Natural killer cell treated with Interleukin-12 subunit alpha and Interleukin-12 subunit beta and Interleukin-15 and Interleukin-18, amount 100 ng/mL, for 72 hours (primary cell): ENCODE results near the gene SHC4. TPM values are rescaled to one million over a fixed set of nuclear protein-coding genes. Genes with fewer than 3 reads are reported as not detected.
A peak's percentile ranks its signal among the peaks of the same experiment; 100 is the strongest.
"Not testable (repeated sequence)": the region's sequence is repeated elsewhere in the genome, so short reads cannot be mapped to it uniquely, and the experiment has no call there.

Experiments
- ATAC-seq, 2 donors: fragments of 150-1000 bp; cut with Tn5 transposase in 1 of 2; sonication (Bioruptor Pico), chemical (Tn5 transposase) in 1 of 2; 2 replicates each; pipeline ENCODE4 v1.10.0; 2021
- DNase-seq: peaks from one replicate; pipeline ENCODE4 v3.0.0; 2022; ENCODE audit warnings: low spot score
- H3K27ac Mint-ChIP-seq, 2 donors: 1 replicate in 1 of 2; 2 replicates in 1 of 2; pipeline ENCODE4 v1.8.0; 2022; ENCODE audit warnings: mixed read lengths in 2 of 2, mild to moderate bottlenecking in 1 of 2, moderate library complexity in 1 of 2
- H3K27me3 Mint-ChIP-seq, 2 donors: 1 replicate in 1 of 2; 2 replicates in 1 of 2; pipeline ENCODE4 v1.8.0; 2022; ENCODE audit warnings: mixed read lengths in 2 of 2
- H3K36me3 Mint-ChIP-seq: one replicate; pipeline ENCODE4 v1.8.0; 2022; ENCODE audit warnings: mixed read lengths
- H3K4me1 Mint-ChIP-seq, 2 donors: 1 replicate in 1 of 2; 2 replicates in 1 of 2; pipeline ENCODE4 v1.8.0; 2022; ENCODE audit warnings: low read depth in 2 of 2, mixed read lengths in 2 of 2, mild to moderate bottlenecking in 1 of 2
- H3K4me3 Mint-ChIP-seq: one replicate; pipeline ENCODE4 v1.8.0; 2022; ENCODE audit warnings: mixed read lengths
- H3K9me3 Mint-ChIP-seq: 2 replicates; pipeline ENCODE4 v1.8.0; 2022; ENCODE audit warnings: mixed read lengths
- total RNA-seq, 2 donors: library from RNA; stranded (reverse); gene quantifications; one replicate each; pipeline ENCODE4 v1.2.3, GENCODE V29; 2022

Gene SHC4
- total RNA-seq, 2 donors from 2014 or later = 0.57 to 2.8 TPM

GRCh38 chr15:48929661-48930060, 34.1 kb downstream of the SHC4 start:
- Mint-ChIP-seq H3K27ac (peak overlapping the region in 1 of 2 donors; percentile 62), H3K27me3 (peaks cover 20 to 29% of the 10 kb centered on the region in 2 donors), H3K4me3 (peak overlapping the region; percentile 43), H3K4me1 (peaks cover 8 to 42% of the 10 kb centered on the region in 2 donors), H3K9me3 (no peaks in the 10 kb centered on the region), H3K36me3 (no peaks in the 10 kb centered on the region)
- DNase-seq (no peak), ATAC-seq (no peak)

GRCh38 chr15:48928877-48929538, 34.7 kb downstream of the SHC4 start:
- Mint-ChIP-seq H3K27ac (peak overlapping the region in 1 of 2 donors; percentile 62), H3K27me3 (peaks cover 15 to 29% of the 10 kb centered on the region in 2 donors), H3K4me3 (peak overlapping the region; percentile 43), H3K36me3 (no peaks in the 10 kb centered on the region), H3K9me3 (no peaks in the 10 kb centered on the region), H3K4me1 (peaks cover 8 to 47% of the 10 kb centered on the region in 2 donors)
- DNase-seq (no peak), ATAC-seq (peak; percentile 28 to 79)

DNA sequence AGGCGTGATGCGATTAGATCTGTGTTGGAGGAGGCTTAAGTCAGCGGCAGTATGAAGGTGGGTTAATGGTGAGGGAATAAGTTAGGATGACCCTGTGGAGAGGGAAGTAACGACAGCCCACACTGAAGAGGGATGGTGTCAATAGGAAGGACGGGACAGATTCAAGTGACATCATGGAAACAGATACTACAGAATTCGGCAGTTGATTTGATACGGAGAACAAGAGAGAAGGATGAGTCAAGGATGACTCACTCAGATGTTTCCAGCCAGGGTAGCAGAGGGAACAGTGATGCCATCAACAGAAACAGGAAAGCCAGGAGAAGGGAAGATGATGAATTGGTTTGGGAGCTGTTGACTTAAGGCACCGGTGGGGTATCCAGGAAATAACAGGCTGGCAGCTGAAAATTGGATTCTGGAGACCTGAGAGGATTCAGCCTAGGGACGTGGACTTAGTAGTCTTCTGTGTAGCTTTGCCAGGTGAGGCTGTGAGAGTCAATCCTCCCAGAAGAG, 38.0 kb downstream of the SHC4 start:
- ATAC-seq = peak in 1 of 2 donors; percentile 47
- H3K4me3 Mint-ChIP-seq = peak overlapping the region; percentile 37
- DNase-seq = no peak
- peaks cover 21 to 26% of the 10 kb centered on the region in 2 donors for H3K27me3 Mint-ChIP-seq
- no peaks in the 10 kb centered on the region for H3K9me3 Mint-ChIP-seq
- H3K27ac Mint-ChIP-seq = peak overlapping the region in 1 of 2 donors; percentile 54
- peaks cover 8 to 44% of the 10 kb centered on the region in 2 donors for H3K4me1 Mint-ChIP-seq
- H3K36me3 Mint-ChIP-seq = no peaks in the 10 kb centered on the region

GRCh38 chr15:48924528-48925393, 39.0 kb downstream of the SHC4 start:
- H3K4me1 Mint-ChIP-seq = peaks cover 8 to 42% of the 10 kb centered on the region in 2 donors
- peak overlapping the region; percentile 37 for H3K4me3 Mint-ChIP-seq
- H3K27ac Mint-ChIP-seq = peak overlapping the region in 1 of 2 donors; percentile 54
- H3K36me3 Mint-ChIP-seq = peaks cover under 1% of the 10 kb centered on the region
- H3K27me3 Mint-ChIP-seq = peaks cover 27% of the 10 kb centered on the region in 2 donors
- no peaks in the 10 kb centered on the region for H3K9me3 Mint-ChIP-seq
- ATAC-seq = peak in 1 of 2 donors; percentile 55
- no peak for DNase-seq

- peaks cover 5% of the 10 kb centered on the region for H3K36me3 Mint-ChIP-seq
- peaks cover 32 to 41% of the 10 kb centered on the region in 2 donors for H3K27me3 Mint-ChIP-seq
- no peak overlapping the region for H3K4me3 Mint-ChIP-seq
- H3K4me1 Mint-ChIP-seq = peaks cover 3 to 21% of the 10 kb centered on the region in 2 donors
- no peak overlapping the region for H3K27ac Mint-ChIP-seq
- DNase-seq (no peak), ATAC-seq (no peak)
- H3K9me3 Mint-ChIP-seq = no peaks in the 10 kb centered on the region
These were observed 41.7 kb downstream of the SHC4 start for GRCh38 chr15:48922046-48922445.

GRCh38 chr15:48916721-48917120, 47.0 kb downstream of the SHC4 start:
- ATAC-seq (no peak), DNase-seq (no peak)
- Mint-ChIP-seq H3K27ac (no peak overlapping the region), H3K36me3 (peaks cover 11% of the 10 kb centered on the region), H3K27me3 (peaks cover 31 to 51% of the 10 kb centered on the region in 2 donors), H3K4me1 (no peaks in the 10 kb centered on the region), H3K9me3 (no peaks in the 10 kb centered on the region), H3K4me3 (no peak overlapping the region)

DNA sequence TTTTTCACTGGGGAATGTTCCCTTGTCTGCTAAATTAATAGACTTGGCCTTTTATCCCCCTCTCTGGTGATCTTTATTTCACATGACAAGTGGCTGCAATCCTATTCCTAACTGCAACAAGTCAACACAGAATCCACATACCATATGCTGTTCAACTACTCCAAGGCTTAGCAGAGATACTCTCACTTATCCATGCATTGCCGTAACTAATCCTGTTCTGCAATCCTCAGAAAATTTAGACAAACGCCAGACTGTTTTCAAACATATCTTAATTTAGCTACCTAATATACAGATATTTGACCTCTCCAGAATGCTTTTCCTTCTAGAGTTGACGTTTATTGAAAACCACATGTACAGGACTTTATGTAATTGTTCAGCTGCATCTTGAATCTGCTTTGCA, 47.9 kb downstream of the SHC4 start:
- no peak overlapping the region for H3K4me3 Mint-ChIP-seq
- no peak for ATAC-seq
- peaks cover 36 to 56% of the 10 kb centered on the region in 2 donors for H3K27me3 Mint-ChIP-seq
- no peak overlapping the region for H3K27ac Mint-ChIP-seq
- H3K36me3 Mint-ChIP-seq = peaks cover 11% of the 10 kb centered on the region
- H3K4me1 Mint-ChIP-seq = no peaks in the 10 kb centered on the region
- DNase-seq = no peak
- H3K9me3 Mint-ChIP-seq = no peaks in the 10 kb centered on the region

- no peaks in the 10 kb centered on the region for H3K4me1 Mint-ChIP-seq
- H3K27me3 Mint-ChIP-seq = peaks cover 42 to 61% of the 10 kb centered on the region in 2 donors
- no peak overlapping the region for H3K4me3 Mint-ChIP-seq
- DNase-seq (no peak), ATAC-seq (no peak)
- H3K36me3 Mint-ChIP-seq = peaks cover 14% of the 10 kb centered on the region
- H3K9me3 Mint-ChIP-seq = no peaks in the 10 kb centered on the region
- H3K27ac Mint-ChIP-seq = no peak overlapping the region
These were observed 49.0 kb downstream of the SHC4 start for GRCh38 chr15:48914717-48915116.

DNA sequence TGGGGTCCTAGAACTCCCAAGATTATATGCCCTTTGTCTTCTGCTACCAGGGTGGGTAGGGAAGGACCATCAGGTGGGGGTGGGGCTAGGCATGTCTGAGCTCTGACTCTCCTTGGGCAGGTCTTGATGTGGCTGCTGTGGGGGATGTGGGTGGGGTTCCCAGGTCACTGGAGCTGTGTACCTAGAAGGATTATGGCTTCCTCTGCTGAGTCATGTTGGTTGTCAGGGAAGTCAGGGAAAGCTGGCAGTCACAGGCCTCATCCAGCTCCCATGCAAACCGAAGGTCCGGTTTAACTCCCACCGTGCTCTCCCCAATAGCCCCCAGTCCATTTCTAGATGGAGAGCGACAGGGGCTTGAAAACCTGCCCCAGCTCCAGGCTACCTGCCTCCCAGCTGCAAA, 50.6 kb downstream of the SHC4 start:
- peaks cover 41 to 64% of the 10 kb centered on the region in 2 donors for H3K27me3 Mint-ChIP-seq
- H3K27ac Mint-ChIP-seq = no peak overlapping the region
- DNase-seq (no peak), ATAC-seq (no peak)
- no peaks in the 10 kb centered on the region for H3K9me3 Mint-ChIP-seq
- peaks cover 9% of the 10 kb centered on the region for H3K36me3 Mint-ChIP-seq
- H3K4me3 Mint-ChIP-seq = no peak overlapping the region
- H3K4me1 Mint-ChIP-seq = no peaks in the 10 kb centered on the region

- not testable (repeated sequence) for H3K4me1 Mint-ChIP-seq, DNase-seq, H3K27ac Mint-ChIP-seq, H3K4me3 Mint-ChIP-seq, ATAC-seq, H3K9me3 Mint-ChIP-seq, H3K36me3 Mint-ChIP-seq
- H3K27me3 Mint-ChIP-seq = peaks cover 32 to 49% of the 10 kb centered on the region in 2 donors
These were observed 53.2 kb downstream of the SHC4 start for GRCh38 chr15:48910554-48910953.

DNA sequence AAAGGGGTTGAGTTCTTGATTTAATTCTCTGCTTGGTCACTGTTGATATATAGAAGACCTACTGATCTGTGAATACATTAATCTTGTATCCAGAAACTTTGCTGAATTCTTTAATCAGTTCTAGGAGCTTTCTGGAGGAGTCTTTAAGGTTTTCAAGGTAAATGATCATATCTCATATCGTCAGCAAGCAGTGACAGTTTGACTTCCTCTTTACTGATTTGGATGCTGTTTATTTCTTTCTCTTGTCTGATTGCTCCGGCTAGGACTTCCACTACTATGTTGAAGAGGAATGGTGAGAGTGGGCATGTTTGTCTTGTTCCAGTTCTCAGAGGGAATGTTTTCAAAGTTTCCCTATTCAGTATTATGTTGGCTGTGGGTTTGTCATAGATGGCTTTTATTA, 54.4 kb downstream of the SHC4 start:
- not testable (repeated sequence) for DNase-seq, H3K4me1 Mint-ChIP-seq, H3K4me3 Mint-ChIP-seq, H3K27ac Mint-ChIP-seq, H3K9me3 Mint-ChIP-seq, ATAC-seq, H3K36me3 Mint-ChIP-seq
- H3K27me3 Mint-ChIP-seq = peaks cover 32 to 45% of the 10 kb centered on the region in 2 donors

DNA sequence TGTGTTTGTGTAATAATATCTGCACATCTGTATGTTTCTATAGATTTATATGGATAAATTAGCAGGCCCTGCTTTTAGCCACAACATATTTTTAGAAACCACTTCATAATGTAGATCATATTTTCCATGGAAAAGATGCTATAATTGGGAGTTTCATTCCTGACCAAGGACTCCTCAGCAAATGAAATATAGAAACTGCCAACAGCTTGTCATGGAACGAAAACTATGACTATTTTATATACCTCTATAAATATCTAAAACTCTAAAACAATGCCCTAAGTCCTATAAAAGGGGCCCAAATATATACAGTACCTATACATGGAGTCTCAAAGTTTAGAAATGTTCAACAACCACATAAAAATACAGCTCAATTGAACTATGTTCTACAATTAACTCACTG, 57.9 kb downstream of the SHC4 start:
- Mint-ChIP-seq H3K4me3 (no peak overlapping the region), H3K27me3 (peaks cover 15 to 26% of the 10 kb centered on the region in 2 donors), H3K9me3 (no peaks in the 10 kb centered on the region), H3K4me1 (no peaks in the 10 kb centered on the region), H3K36me3 (peaks cover 4% of the 10 kb centered on the region), H3K27ac (no peak overlapping the region)
- DNase-seq = no peak
- ATAC-seq = no peak

- H3K9me3 Mint-ChIP-seq = no peaks in the 10 kb centered on the region
- DNase-seq (no peak), ATAC-seq (no peak)
- no peak overlapping the region for H3K27ac Mint-ChIP-seq
- peaks cover 10 to 20% of the 10 kb centered on the region in 2 donors for H3K27me3 Mint-ChIP-seq
- no peaks in the 10 kb centered on the region for H3K36me3 Mint-ChIP-seq
- no peaks in the 10 kb centered on the region for H3K4me1 Mint-ChIP-seq
- H3K4me3 Mint-ChIP-seq = no peak overlapping the region
These were observed 58.5 kb downstream of the SHC4 start for GRCh38 chr15:48905216-48905615.

DNA sequence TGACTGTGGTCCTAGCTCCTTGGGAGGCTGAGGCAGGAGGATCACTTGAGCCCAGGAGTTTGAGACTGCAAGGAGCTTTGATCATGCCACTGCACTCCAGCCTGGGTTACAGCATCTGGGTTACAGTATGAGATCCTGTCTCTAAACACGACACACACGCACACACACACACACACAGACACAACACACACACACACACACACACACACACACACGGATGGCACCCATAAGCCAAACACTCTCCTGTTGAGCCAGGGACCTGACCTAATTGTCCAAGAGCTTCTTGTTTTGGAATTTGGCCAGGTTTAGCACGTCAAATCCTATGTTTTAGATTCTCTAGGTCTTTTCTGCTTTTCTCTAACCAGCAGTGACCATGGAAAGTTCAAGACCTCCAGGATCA, 59.0 kb downstream of the SHC4 start:
- H3K4me1 Mint-ChIP-seq = no peaks in the 10 kb centered on the region
- H3K27ac Mint-ChIP-seq = no peak overlapping the region
- ATAC-seq (no peak), DNase-seq (no peak)
- no peaks in the 10 kb centered on the region for H3K36me3 Mint-ChIP-seq
- no peaks in the 10 kb centered on the region for H3K9me3 Mint-ChIP-seq
- peaks cover 6 to 15% of the 10 kb centered on the region in 2 donors for H3K27me3 Mint-ChIP-seq
- no peak overlapping the region for H3K4me3 Mint-ChIP-seq
